Endothelial cell of umbilical vein (primary cell): ENCODE measurements around the gene ICE1. TPM values are rescaled to one million over a fixed set of nuclear protein-coding genes. Genes with fewer than 3 reads are reported as not detected.

Source experiments
- BruUV-seq: library from RNA; stranded (reverse); fragments of 400-500 nt; replicated peaks from 2 replicates; lab custom pipeline; 2021; lab: Mats Ljungman, UMichigan
- CTCF ChIA-PET: fragments of 300-600, 350-600 bp; sonication (Branson Sonifier 250); formaldehyde crosslinking; loops from one replicate; lab custom pipeline; 2021; ENCODE audit warnings: antibody characterized with exemption, inconsistent platforms; lab: Charles Lee
- POLR2A ChIA-PET: fragments of 300-600, 350-600 bp; sonication (Branson Sonifier 250); formaldehyde crosslinking; loops from one replicate; lab custom pipeline; 2021; ENCODE audit warnings: antibody characterized with exemption, inconsistent platforms; lab: Charles Lee
- DNase-seq: peaks from one replicate; pipeline ENCODE4 v3.0.0-alpha.2; 2011; ENCODE audit warnings: low read depth, low spot score
- FAIRE-seq: peaks from 2 replicates; lab custom pipeline; 2011; peaks lifted over from hg19 to GRCh38; lab: Jason Lieb, UNC
- H2AFZ ChIP-seq: 2 replicates; pipeline ENCODE4 v1.6.0; 2012; ENCODE audit warnings: low read depth, low read length, control low read depth, inconsistent platforms
- H3K27ac ChIP-seq: 2 replicates; pipeline ENCODE4 v1.5.1; 2011; ENCODE audit warnings: low read depth, mild to moderate bottlenecking, control low read depth, low read length, moderate library complexity; ENCODE audit not compliant: insufficient read depth
- H3K27me3 ChIP-seq, 2 experiments: 2 replicates each; pipeline versions ENCODE4 v1.6.0 to v1.6.1; 2011; ENCODE audit warnings: low read length in 2 of 2, mixed read lengths in 1 of 2; ENCODE audit not compliant: control insufficient read depth in 2 of 2, insufficient read depth in 2 of 2
- H3K36me3 ChIP-seq, 2 experiments: 2 replicates in 1 of 2; 3 replicates in 1 of 2; pipeline ENCODE4 v1.5.1; 2011; ENCODE audit warnings: low read length in 2 of 2, mild to moderate bottlenecking in 1 of 2, moderate library complexity in 1 of 2; ENCODE audit not compliant: control insufficient read depth in 2 of 2, insufficient read depth in 2 of 2; ENCODE audit errors: extremely low read depth in 1 of 2
- H3K4me1 ChIP-seq: 3 replicates; pipeline ENCODE4 v1.5.1; 2011; ENCODE audit warnings: mild to moderate bottlenecking, low read length; ENCODE audit not compliant: control insufficient read depth, insufficient read depth; ENCODE audit errors: extremely low read depth
- H3K4me2 ChIP-seq: 2 replicates; pipeline ENCODE4 v1.6.1; 2011; ENCODE audit warnings: low read length, control low read depth, mixed read lengths; ENCODE audit not compliant: insufficient read depth
- H3K4me3 ChIP-seq, 3 experiments: fragments of 200-600 bp in 1 of 3; sonication (generic), shearing (Covaris generic) in 1 of 3; replicated peaks in 1 of 3; 2 replicates each; pipeline ENCODE4 v1.5.1; 2011 to 2016; ENCODE audit warnings: control low read depth in 3 of 3, low read length in 3 of 3, mild to moderate bottlenecking in 2 of 3, inconsistent platforms in 1 of 3, low read depth in 1 of 3, moderate library complexity in 1 of 3; ENCODE audit not compliant: insufficient read depth in 1 of 3
- H3K79me2 ChIP-seq: 2 replicates; pipeline ENCODE4 v1.6.0; 2012; ENCODE audit warnings: low read length, inconsistent platforms; ENCODE audit not compliant: control insufficient read depth, insufficient read depth
- H3K9ac ChIP-seq: replicated peaks from 2 replicates; pipeline ENCODE3; 2011; ENCODE audit warnings: low read length, control low read depth; ENCODE audit not compliant: insufficient read depth; ENCODE audit errors: extremely low read depth
- H3K9me1 ChIP-seq: replicated peaks from 3 replicates; pipeline ENCODE4 v1.6.0; 2011; ENCODE audit warnings: mild to moderate bottlenecking, low read length; ENCODE audit not compliant: control insufficient read depth, insufficient read depth; ENCODE audit errors: extremely low read depth
- H3K9me3 ChIP-seq: replicated peaks from 2 replicates; pipeline ENCODE4 v1.5.1; 2012; ENCODE audit warnings: low read length, inconsistent platforms; ENCODE audit not compliant: control insufficient read depth, insufficient read depth
- H4K20me1 ChIP-seq: replicated peaks from 2 replicates; pipeline ENCODE3; 2011; ENCODE audit warnings: mild to moderate bottlenecking, low read length; ENCODE audit not compliant: control insufficient read depth, insufficient read depth; ENCODE audit errors: extremely low read depth
- CTCF ChIP-seq, 2 donors: IDR thresholded peaks; 1 replicate in 1 of 2; 2 replicates in 1 of 2; pipeline ENCODE4 v1.5.1; 2011; ENCODE audit warnings: low read length in 2 of 2, mild to moderate bottlenecking in 2 of 2, moderate library complexity in 2 of 2, control low read depth in 1 of 2, inconsistent platforms in 1 of 2, low read depth in 1 of 2; ENCODE audit not compliant: insufficient read depth in 1 of 2; ENCODE audit errors: extremely low read depth in 1 of 2
- EZH2 ChIP-seq: IDR thresholded peaks from 2 replicates; pipeline ENCODE4 v1.6.1; 2012; ENCODE audit warnings: borderline replicate concordance, low read depth, mild to moderate bottlenecking, moderate library complexity, low read length, inconsistent platforms; ENCODE audit not compliant: severe bottlenecking
- FOS ChIP-seq: IDR thresholded peaks from 2 replicates; pipeline ENCODE4 v1.6.1; 2011; ENCODE audit warnings: mild to moderate bottlenecking, low read length, moderate library complexity, borderline replicate concordance; ENCODE audit not compliant: insufficient read depth
- GATA2 ChIP-seq: IDR thresholded peaks from 2 replicates; pipeline ENCODE4 v1.7.0; 2011; ENCODE audit warnings: low read depth, mild to moderate bottlenecking, moderate library complexity, mixed read lengths, low read length; ENCODE audit not compliant: insufficient read length, insufficient read depth
- JUN ChIP-seq: IDR thresholded peaks from 2 replicates; pipeline ENCODE4 v1.6.1; 2011; ENCODE audit warnings: borderline replicate concordance, low read depth; ENCODE audit not compliant: insufficient read length, insufficient read depth
- MAX ChIP-seq: IDR thresholded peaks from 2 replicates; pipeline ENCODE4 v1.6.1; 2011; ENCODE audit not compliant: insufficient read depth, insufficient read length
- MYC ChIP-seq: IDR thresholded peaks from one replicate; pipeline ENCODE4 v1.6.1; 2011; ENCODE audit warnings: mild to moderate bottlenecking, low read depth, low read length
- POLR2A ChIP-seq: IDR thresholded peaks from 2 replicates; pipeline ENCODE4 v1.6.1; 2012; ENCODE audit warnings: low read depth, mild to moderate bottlenecking, control low read depth, low read length
- POLR2AphosphoS5 ChIP-seq: IDR thresholded peaks from 2 replicates; pipeline ENCODE4 v1.6.1; 2012; ENCODE audit warnings: low read depth, mild to moderate bottlenecking, control low read depth, low read length, moderate library complexity; ENCODE audit not compliant: insufficient read depth
- dilution Hi-C: fragments of 300-500 bp; cut with MboI; formaldehyde crosslinking; loops from one replicate; pipeline ENCODE4 v1.15.0; 2019; ENCODE audit warnings: low sequenced_read_pairs; ENCODE audit not compliant: extremely low pct_ligation_motif_present
- intact Hi-C: fragments of 100-400 bp; cut with micrococcal nuclease; formaldehyde crosslinking; loops from one replicate; pipeline ENCODE4 v1.10.0; 2022
- polyA plus RNA-seq, 4 experiments: library from polyadenylated mRNA; depleted of rRNA in 3 of 4; stranded (reverse) in 3 of 4; unstranded in 1 of 4; fragments of >200 nt; gene quantifications; 2 replicates each; pipeline versions ENCODE4 v1.2.1 to v1.2.3, GENCODE V29; 2011 to 2012; ENCODE audit warnings: missing spikeins in 1 of 4
- total RNA-seq: library from RNA; stranded (reverse); gene quantifications from 2 replicates; pipeline ENCODE4 v1.2.3, GENCODE V29; 2021

Gene ICE1
- total and polyA plus RNA-seq, 2 donors (not counting 3 experiments of a cell fraction or from before 2014, with no cell fraction given), result 8.8 to 29.1 TPM

DNA sequence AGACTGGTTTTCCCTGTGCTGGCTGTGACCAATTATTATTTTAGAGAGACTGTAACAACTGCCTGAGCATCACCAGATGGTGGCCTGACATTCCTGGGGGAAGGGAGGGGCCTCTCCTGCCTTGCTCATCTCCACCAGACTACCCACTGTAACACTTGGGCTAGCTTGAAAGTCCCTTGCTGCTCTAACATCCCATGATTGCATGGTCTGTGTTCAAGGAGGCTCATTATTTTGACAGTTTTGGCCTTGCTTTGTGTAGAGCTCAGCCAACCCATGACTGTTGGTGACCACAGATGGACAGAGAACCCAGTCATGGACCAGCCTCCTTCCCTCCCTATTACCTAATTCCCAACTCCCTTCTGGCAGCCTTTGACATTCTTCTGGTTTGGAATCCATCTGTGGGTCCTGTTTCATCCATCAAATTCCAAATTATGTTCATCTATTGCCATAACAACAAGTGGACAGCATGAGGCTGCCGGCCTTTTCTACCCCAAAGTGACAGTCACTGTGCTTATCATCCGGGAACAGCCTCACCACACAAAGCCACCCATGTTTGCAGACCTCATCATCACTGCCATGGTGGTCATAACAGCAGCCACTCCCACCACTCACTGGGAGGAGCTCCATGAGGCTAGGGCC is 49.0 kb upstream of the ICE1 start:
- Histone ChIP-seq H3K4me2 (no peak overlapping the region), H3K4me3 (no peak overlapping the region), H3K9me1 (no peaks in the 10 kb centered on the region), H2AFZ (no peak overlapping the region), H3K9ac (no peak overlapping the region), H3K4me1 (no peaks in the 10 kb centered on the region), H3K79me2 (no peaks in the 10 kb centered on the region), H3K36me3 (no peaks in the 10 kb centered on the region), H3K27ac (no peak overlapping the region), H3K9me3 (no peaks in the 10 kb centered on the region), H3K27me3 (no peaks in the 10 kb centered on the region), H4K20me1 (no peaks in the 10 kb centered on the region)
- intact Hi-C loops, result no loop called here
- BruUV-seq, result no TSS peak
- POLR2A ChIA-PET, result no interaction called here
- DNase-seq, result no peak
- TF ChIP-seq MYC (no peak), FOS (no peak), EZH2 (no peak), GATA2 (no peak), POLR2AphosphoS5 (no peak), POLR2A (no peak), CTCF (IDR thresholded peaks at IDR 0.05; ENCODE audit: extremely low read depth in 1 of 2, insufficient read depth in 1 of 2, low read depth in 1 of 2, low read length in 2 of 2) (no peak), JUN (no peak), MAX (no peak)
- CTCF ChIA-PET, result no interaction called here
- no peak for FAIRE-seq
- dilution Hi-C loops, result no loop called here
